ENCODE results near the gene PDE3A. TPM values are rescaled to one million over a fixed set of nuclear protein-coding genes. Genes with fewer than 3 reads are reported as not detected.

The PDE3A gene
- polyA plus RNA-seq, 1 of the 3 experiments (the other 2 are of a cell fraction): 0.67 TPM

GRCh38 chr12:20505056-20505455, 136.7 kb downstream of the PDE3A start:
- DNase-seq: no peak

GRCh38 chr12:20507056-20507455, 138.7 kb downstream of the PDE3A start:
- no peaks in the 10 kb centered on the region for H3K9me3 ChIP-seq
- no peaks in the 10 kb centered on the region for H4K20me1 ChIP-seq (ENCODE audit: insufficient read depth)
- no peak for DNase-seq
- H3K4me1 ChIP-seq (ENCODE audit: control insufficient read depth in 1 of 2, insufficient read depth in 2 of 2, low read depth in 1 of 2, low read length in 1 of 2): peaks cover 6 to 12% of the 10 kb centered on the region in 2 experiments; a peak in 2 of 4 replicates
- no peak overlapping the region for H3K4me2 ChIP-seq
- ChIA-PET POLR2A (no interaction called here), CTCF (interaction anchor here (3.0 kb wide), 1 partner anchor 41 kb away, joined by 14 read pairs; no protein-coding TSS in a partner anchor)
- no peaks in the 10 kb centered on the region for H3K36me3 ChIP-seq (replicated peaks in 1 of 2; ENCODE audit: control insufficient read depth in 1 of 2, insufficient read depth in 2 of 2, low read length in 1 of 2)
- WGBS (ENCODE audit: low lambda C conversion rate): 95% methylated on average over 3 of the region's 3 CpGs
- no peaks in the 10 kb centered on the region for H3K9me2 ChIP-seq
- peak overlapping the region in 1 of 2 experiments; percentile 95; a peak in 1 of 4 replicates for H3K27ac ChIP-seq (ENCODE audit: low read depth in 2 of 2, low read length in 1 of 2)
- H3K9ac ChIP-seq: no peak overlapping the region
- peaks cover 12% of the 10 kb centered on the region for H3F3A ChIP-seq (replicated peaks; ENCODE audit: insufficient read depth)
- no peak overlapping the region for H3K4me3 ChIP-seq (ENCODE audit: low read depth in 2 of 2, low read length in 1 of 2)
- H3K79me2 ChIP-seq (ENCODE audit: insufficient read depth): peaks cover 6% of the 10 kb centered on the region
- H3K27me3 ChIP-seq (ENCODE audit: insufficient read depth): no peaks in the 10 kb centered on the region
- H2AFZ ChIP-seq (ENCODE audit: low read depth): no peak overlapping the region
- TF ChIP-seq FOXM1 (IDR thresholded peaks at IDR 0.05; ENCODE audit: low read depth): no peak
- no peak for TF ChIP-seq ELF1 (IDR thresholded peaks at IDR 0.05)
- TF ChIP-seq SMC3 (IDR thresholded peaks at IDR 0.05; ENCODE audit: low read depth, low read length): no peak
- TF ChIP-seq JUND (IDR thresholded peaks at IDR 0.05): no peak

More at GRCh38 chr12:20505056-20505455, 136.7 kb downstream of the PDE3A start:
- H4K20me1 ChIP-seq (ENCODE audit: insufficient read depth): no peaks in the 10 kb centered on the region
- H3K9me2 ChIP-seq: no peaks in the 10 kb centered on the region
- H3K27me3 ChIP-seq (ENCODE audit: insufficient read depth): no peaks in the 10 kb centered on the region
- H3K9me3 ChIP-seq: no peaks in the 10 kb centered on the region
- H3K4me2 ChIP-seq: no peak overlapping the region; the same call in 1 of the 2 replicates
- H3K36me3 ChIP-seq (replicated peaks in 1 of 2; ENCODE audit: control insufficient read depth in 1 of 2, insufficient read depth in 2 of 2, low read length in 1 of 2): peaks cover 0 to 6% of the 10 kb centered on the region in 2 experiments
- no peak overlapping the region for H3K9ac ChIP-seq
- peak overlapping the region; percentile 28 to 65; a peak in 3 of 4 replicates for H3K27ac ChIP-seq (ENCODE audit: low read depth in 2 of 2, low read length in 1 of 2)
- CTCF ChIA-PET: interaction anchor here (1.1 to 2.3 kb wide), 3 partner anchors 9 to 44 kb away, joined by 4 to 8 read pairs (median 5); no protein-coding TSS in a partner anchor
- peaks cover 6% of the 10 kb centered on the region for H3K79me2 ChIP-seq (ENCODE audit: insufficient read depth)
- H3F3A ChIP-seq (replicated peaks; ENCODE audit: insufficient read depth): peaks cover 12% of the 10 kb centered on the region
- H3K4me3 ChIP-seq (ENCODE audit: low read depth in 2 of 2, low read length in 1 of 2): no peak overlapping the region
- TF ChIP-seq SMC3 (IDR thresholded peaks at IDR 0.05; ENCODE audit: low read depth, low read length) (no peak), JUND (IDR thresholded peaks at IDR 0.05) (peak; percentile 35), NFIC (IDR thresholded peaks at IDR 0.05; ENCODE audit: borderline replicate concordance) (0 out of 2 replicates have a peak, but pooled peaks have one; percentile 35), EP300 (IDR thresholded peaks at IDR 0.05; ENCODE audit: borderline replicate concordance in 1 of 2, low read depth in 1 of 2, low read length in 1 of 2) (peak in 1 of 2 experiments; percentile 20; a peak in 1 of 4 replicates), ELF1 (IDR thresholded peaks at IDR 0.05) (no peak), USF1 (IDR thresholded peaks at IDR 0.05; ENCODE audit: borderline replicate concordance, low read depth) (no peak), MEF2A (IDR thresholded peaks at IDR 0.05; ENCODE audit: borderline replicate concordance, low read depth) (no peak), GATA2 (CRISPR knock-in tag; IDR thresholded peaks at IDR 0.05) (no peak), PBX3 (IDR thresholded peaks at IDR 0.05) (peak; percentile 39; the same call in 1 of the 2 replicates), IRF3 (IDR thresholded peaks at IDR 0.05; ENCODE audit: low read depth, low read length) (no peak), FOSL2 (IDR thresholded peaks at IDR 0.05; ENCODE audit: borderline replicate concordance, low read depth) (peak; percentile 33; the same call in 1 of the 2 replicates), YY1 (IDR thresholded peaks at IDR 0.05; ENCODE audit: low read depth) (no peak), RXRA (IDR thresholded peaks at IDR 0.05; ENCODE audit: borderline replicate concordance, low read depth) (peak; percentile 52; the same call in 1 of the 2 replicates)
- H2AFZ ChIP-seq (ENCODE audit: low read depth): no peak overlapping the region
- H3K4me1 ChIP-seq (ENCODE audit: control insufficient read depth in 1 of 2, insufficient read depth in 2 of 2, low read depth in 1 of 2, low read length in 1 of 2): peaks cover 6 to 12% of the 10 kb centered on the region in 2 experiments; a peak in 2 of 4 replicates
- POLR2A ChIA-PET: no interaction called here

All from SK-N-SH (cell line).